A673 (cell line): ENCODE measurements around the gene ADSL.

Experiments used
- EZH2 ChIP-seq: fragments of 200-600 bp; sonication (generic); IDR thresholded peaks from 2 replicates; pipeline ENCODE4 v1.6.1; 2017; ENCODE audit warnings: borderline replicate concordance, low read depth, mild to moderate bottlenecking, mixed read lengths, antibody characterized with exemption, low read length; ENCODE audit not compliant: poor library complexity, severe bottlenecking
- TF ChIP-seq, protein P1 (sequence below): fragments of 300-800, 200-600 bp; sonication (generic); conservative IDR thresholded peaks from 2 replicates; pipeline ENCODE4 v1.5.1; 2017; ENCODE audit warnings: low read depth, mild to moderate bottlenecking, antibody characterized with exemption, low read length, moderate library complexity, mixed read lengths

DNA sequence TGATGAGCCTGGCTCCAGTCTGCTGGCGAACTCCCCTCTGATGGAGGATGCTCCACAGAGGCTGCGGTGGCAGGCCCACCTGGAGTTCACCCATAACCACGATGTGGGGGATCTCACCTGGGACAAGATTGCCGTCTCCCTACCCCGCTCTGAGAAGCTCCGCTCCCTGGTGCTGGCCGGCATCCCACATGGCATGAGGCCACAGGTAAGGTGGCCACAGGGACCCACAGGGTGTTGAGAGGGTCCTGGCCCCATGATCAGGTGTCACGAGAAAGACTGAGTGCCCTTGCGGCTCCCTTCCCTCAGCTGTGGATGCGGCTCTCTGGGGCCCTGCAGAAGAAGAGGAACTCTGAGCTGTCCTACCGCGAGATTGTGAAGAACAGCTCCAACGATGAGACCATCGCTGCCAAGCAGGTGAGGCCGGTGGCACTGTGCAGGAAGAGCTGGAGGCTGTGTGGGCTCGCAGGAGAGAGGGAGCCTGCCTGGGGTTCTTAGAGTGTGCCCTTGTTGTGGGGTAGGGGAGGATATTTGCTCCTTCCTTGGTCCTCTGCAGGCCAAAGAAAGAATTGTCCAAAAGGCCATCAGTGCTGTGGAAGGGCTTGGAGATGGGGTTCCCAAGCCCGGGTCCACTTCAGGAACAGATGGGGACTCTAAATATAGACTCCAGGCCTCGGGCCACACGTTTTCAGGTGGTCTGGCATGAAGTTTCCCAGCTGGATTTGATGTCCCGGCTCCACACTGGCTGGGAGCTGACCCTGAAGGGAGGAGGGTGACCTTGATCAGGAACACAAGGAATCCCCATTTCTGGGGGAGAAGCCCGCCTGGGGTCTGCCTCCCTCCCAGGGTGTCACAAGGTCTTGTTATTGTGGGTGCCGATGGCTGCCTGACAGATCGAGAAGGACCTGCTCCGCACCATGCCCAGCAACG lies 58.2 kb downstream of the ADSL start:
- no peak for TF ChIP-seq EZH2
- TF ChIP-seq, protein P1, sequence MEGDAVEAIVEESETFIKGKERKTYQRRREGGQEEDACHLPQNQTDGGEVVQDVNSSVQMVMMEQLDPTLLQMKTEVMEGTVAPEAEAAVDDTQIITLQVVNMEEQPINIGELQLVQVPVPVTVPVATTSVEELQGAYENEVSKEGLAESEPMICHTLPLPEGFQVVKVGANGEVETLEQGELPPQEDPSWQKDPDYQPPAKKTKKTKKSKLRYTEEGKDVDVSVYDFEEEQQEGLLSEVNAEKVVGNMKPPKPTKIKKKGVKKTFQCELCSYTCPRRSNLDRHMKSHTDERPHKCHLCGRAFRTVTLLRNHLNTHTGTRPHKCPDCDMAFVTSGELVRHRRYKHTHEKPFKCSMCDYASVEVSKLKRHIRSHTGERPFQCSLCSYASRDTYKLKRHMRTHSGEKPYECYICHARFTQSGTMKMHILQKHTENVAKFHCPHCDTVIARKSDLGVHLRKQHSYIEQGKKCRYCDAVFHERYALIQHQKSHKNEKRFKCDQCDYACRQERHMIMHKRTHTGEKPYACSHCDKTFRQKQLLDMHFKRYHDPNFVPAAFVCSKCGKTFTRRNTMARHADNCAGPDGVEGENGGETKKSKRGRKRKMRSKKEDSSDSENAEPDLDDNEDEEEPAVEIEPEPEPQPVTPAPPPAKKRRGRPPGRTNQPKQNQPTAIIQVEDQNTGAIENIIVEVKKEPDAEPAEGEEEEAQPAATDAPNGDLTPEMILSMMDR = no peak
